ENCODE results near the gene CADPS.

DNA sequence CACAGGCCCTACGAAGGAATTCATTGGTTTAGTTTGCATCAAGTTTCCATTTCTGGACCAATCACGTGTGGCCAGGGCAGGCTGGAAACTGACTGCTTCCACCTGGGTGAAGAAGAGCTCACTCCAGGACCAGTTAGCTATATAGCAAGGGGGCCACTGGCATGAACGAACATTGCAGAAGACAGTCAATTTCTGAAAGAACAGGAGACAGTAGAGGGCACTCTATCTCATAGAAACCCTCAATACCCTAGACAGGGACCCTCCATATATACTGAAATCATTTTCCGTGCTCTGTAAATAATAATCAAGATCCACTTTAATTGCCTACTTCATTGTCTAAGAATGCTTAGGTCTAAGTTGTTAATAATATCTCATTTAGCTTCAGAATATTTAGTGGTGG is 215.6 kb downstream of the CADPS start:
- TF ChIP-seq, protein P1, sequence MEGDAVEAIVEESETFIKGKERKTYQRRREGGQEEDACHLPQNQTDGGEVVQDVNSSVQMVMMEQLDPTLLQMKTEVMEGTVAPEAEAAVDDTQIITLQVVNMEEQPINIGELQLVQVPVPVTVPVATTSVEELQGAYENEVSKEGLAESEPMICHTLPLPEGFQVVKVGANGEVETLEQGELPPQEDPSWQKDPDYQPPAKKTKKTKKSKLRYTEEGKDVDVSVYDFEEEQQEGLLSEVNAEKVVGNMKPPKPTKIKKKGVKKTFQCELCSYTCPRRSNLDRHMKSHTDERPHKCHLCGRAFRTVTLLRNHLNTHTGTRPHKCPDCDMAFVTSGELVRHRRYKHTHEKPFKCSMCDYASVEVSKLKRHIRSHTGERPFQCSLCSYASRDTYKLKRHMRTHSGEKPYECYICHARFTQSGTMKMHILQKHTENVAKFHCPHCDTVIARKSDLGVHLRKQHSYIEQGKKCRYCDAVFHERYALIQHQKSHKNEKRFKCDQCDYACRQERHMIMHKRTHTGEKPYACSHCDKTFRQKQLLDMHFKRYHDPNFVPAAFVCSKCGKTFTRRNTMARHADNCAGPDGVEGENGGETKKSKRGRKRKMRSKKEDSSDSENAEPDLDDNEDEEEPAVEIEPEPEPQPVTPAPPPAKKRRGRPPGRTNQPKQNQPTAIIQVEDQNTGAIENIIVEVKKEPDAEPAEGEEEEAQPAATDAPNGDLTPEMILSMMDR (IDR thresholded peaks at IDR 0.05 in 8 of 11, conservative IDR thresholded peaks at IDR 0.05 in 3 of 11): no peak
- no peak for TF ChIP-seq POLR2A (IDR thresholded peaks at IDR 0.05)
- no peak for TF ChIP-seq POLR2AphosphoS5 (IDR thresholded peaks at IDR 0.05)
